Fibroblast of pulmonary artery (primary cell): ENCODE data around the gene LARGE1.
A peak's percentile ranks its signal among the peaks of the same experiment; 100 is the strongest.

ENCODE experiments used
- DNase-seq: peaks from one replicate; pipeline ENCODE4 v3.0.0-alpha.2; 2010; ENCODE audit warnings: low read depth
- H3K4me3 ChIP-seq: replicated peaks from 2 replicates; pipeline ENCODE4 v1.5.1; 2011; ENCODE audit warnings: low read depth, mild to moderate bottlenecking, control low read depth, low read length, moderate library complexity
- CTCF ChIP-seq: IDR thresholded peaks from 2 replicates; pipeline ENCODE4 v1.5.1; 2011; ENCODE audit warnings: mild to moderate bottlenecking, control low read depth, low read length, inconsistent platforms; ENCODE audit errors: missing control alignments

LARGE1 gene

GRCh38 chr22:33400061-33400840 is 520.0 kb downstream of the LARGE1 start:
- no peak for TF ChIP-seq CTCF
- H3K4me3 ChIP-seq: no peak overlapping the region
- DNase-seq: no peak

GRCh38 chr22:33397381-33397907 is 522.8 kb downstream of the LARGE1 start:
- H3K4me3 ChIP-seq: no peak overlapping the region
- TF ChIP-seq CTCF: no peak
- DNase-seq: no peak

- no peak for DNase-seq
- H3K4me3 ChIP-seq: no peak overlapping the region
- no peak for TF ChIP-seq CTCF
Measured at GRCh38 chr22:33393432-33393831, 526.8 kb downstream of the LARGE1 start.

- no peak overlapping the region for H3K4me3 ChIP-seq
- DNase-seq: no peak
- no peak for TF ChIP-seq CTCF
Measured at GRCh38 chr22:33391298-33391697, 529.0 kb downstream of the LARGE1 start.

GRCh38 chr22:33389936-33390335 is 530.3 kb downstream of the LARGE1 start:
- DNase-seq: peak; percentile 3
- H3K4me3 ChIP-seq: no peak overlapping the region
- no peak for TF ChIP-seq CTCF

DNA sequence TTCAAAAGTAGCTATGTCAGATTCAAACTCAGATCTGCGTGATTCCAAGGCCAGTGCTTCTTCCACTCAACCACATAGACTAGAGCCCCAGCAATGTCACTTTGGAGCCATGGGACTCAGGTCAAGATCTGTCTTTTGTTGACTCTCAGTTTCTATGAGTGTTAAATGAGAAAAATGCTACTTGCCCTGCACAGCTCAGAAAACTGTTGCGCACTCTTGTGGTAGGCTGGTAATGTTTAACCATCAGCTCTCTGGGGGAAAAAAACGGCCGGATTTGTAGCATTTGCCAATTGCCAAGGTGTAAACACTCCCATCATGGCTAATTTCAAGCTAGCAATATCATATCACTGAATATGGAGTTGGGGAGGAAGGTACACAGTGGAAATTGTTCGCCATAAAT is 534.0 kb downstream of the LARGE1 start:
- no peak for TF ChIP-seq CTCF
- no peak overlapping the region for H3K4me3 ChIP-seq
- no peak for DNase-seq

DNA sequence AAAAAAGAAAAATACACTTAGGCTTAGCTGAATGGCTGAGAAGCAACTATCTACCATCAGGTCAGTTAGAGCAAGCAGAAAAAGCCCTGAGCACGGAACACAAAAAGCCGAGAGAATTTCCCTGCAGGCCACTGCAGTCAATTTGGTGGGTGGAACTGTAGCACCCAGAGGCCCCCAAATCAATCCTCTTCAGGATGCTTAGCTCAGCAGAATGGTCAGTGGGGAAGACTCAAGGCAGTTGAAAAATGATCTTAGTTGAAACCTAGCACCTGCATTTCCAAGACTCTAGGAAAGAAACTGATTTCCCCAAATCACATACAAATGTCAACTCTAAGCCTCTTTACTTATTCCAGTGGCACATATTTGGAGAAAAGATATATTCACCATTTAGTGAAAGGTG is 534.7 kb downstream of the LARGE1 start:
- no peak for TF ChIP-seq CTCF
- DNase-seq: no peak

More for the DNA sequence above, 534.7 kb downstream of the LARGE1 start:
- H3K4me3 ChIP-seq: no peak overlapping the region
